Posterior vena cava (tissue), 2 donors: Measurements from ENCODE around the gene GSTP1. TPM values are rescaled to one million over a fixed set of nuclear protein-coding genes. Genes with fewer than 3 reads are reported as not detected.
A peak's percentile ranks its signal among the peaks of the same experiment; 100 is the strongest.
"Not testable (repeated sequence)": the region's sequence is repeated elsewhere in the genome, so short reads cannot be mapped to it uniquely, and the experiment has no call there.

Source experiments
- DNase-seq: peaks from one replicate; pipeline ENCODE4 v3.0.0-alpha.2; 2020; ENCODE audit warnings: low spot score
- intact Hi-C, 2 donors: fragments of 100-400 bp; cut with DNase I; formaldehyde crosslinking; loops; one replicate each; pipeline versions ENCODE4 v1.14.1 to v1.14.2; 2022 to 2023
- total RNA-seq, 2 donors: library from RNA; stranded (reverse); fragmentation: NEBNext Ultra II Directional; extraction: Animal tissue kit (Norgen Biotek cat#: 25700); gene quantifications; one replicate each; pipeline ENCODE4 v1.2.1, GENCODE V29; 2021
- donor health status: DM: yes; HTN: yes; CAD: no.
- donor health status: DM: yes; HTN: yes; CAD: no.

GSTP1 gene
- total RNA-seq, 2 donors from 2014 or later, result 338 to 370 TPM

DNA sequence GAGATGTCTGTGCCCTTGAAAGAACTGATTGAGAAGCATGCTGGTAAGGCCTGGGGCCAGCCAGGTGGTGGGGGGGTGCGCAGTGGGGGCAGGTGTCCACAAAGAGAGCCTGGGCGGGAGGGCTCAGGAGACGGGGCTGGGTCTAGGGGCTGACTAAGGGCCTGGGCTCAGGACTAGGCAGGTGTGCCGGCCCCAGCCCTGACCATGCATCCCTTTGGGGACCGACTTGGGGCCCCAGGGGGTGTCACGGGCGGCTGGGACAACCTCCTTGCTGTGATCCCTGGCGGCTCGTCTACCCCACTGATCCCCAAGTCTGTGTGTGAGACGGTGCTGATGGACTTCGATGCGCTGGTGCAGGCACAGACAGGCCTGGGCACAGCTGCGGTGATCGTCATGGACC lies 27.6 kb downstream of the GSTP1 start:
- intact Hi-C loops, result loop anchor here in 1 of 2 donors (2.0 kb wide), 1 partner anchor 72 kb away; no protein-coding TSS in a partner anchor
- peak; percentile 78 for DNase-seq

DNA sequence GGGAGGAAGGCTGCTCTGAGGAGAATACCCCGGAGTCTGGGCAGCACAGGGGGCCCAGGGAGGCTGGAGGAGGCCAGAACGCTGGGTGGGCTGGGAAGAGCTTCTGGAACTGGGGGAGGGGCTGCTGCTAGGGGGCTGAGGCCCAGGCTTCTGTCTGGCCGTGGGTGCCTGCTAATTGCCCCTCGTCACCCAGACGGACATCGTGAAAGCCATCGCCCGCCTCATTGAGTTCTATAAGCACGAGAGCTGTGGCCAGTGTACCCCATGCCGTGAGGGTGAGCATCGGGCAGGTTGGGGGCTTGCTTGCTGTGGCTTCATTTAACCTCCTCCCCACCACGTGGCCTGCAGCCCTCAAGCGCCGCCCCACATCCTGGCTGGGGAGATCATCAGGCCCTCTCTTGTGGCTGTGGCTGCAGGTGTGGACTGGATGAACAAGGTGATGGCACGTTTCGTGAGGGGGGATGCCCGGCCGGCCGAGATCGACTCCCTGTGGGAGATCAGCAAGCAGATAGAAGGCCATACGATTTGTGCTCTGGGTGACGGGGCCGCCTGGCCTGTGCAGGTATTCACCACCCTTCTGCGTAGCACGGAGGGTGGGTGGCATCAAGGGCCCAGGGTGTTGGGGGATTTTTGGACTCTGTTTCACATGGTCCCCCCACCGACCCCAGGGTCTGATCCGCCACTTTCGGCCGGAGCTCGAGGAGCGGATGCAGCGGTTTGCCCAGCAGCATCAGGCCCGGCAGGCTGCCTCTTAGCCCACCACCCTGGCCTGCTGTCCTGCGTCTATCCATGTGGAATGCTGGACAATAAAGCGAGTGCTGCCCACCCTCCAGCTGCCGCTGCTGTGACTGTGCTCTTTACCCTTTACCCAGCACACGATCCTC lies 28.3 kb downstream of the GSTP1 start:
- intact Hi-C loops, result loop anchor here in 1 of 2 donors (2.0 kb wide), 1 partner anchor 71 kb away; no protein-coding TSS in a partner anchor
- DNase-seq, result peak; percentile 80

DNA sequence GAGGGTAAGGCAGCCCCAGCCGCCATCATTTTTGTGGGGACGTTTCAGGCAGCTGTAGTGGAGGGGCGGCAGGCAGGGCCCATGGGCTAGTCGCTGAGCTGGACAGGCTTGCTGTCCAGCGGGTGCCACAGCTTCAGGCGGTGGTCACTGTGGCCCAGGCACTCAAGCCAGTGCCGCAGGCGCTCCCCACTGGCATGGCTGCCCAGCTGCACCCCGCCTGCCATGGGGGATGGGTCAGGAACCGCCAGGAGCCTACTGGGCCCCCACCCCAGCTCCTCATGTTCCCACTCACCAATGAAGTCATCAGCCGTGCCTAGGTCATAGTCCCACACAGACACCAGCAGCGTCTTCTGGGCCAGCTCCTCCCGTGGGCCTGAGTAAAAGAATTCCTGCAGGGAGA lies 29.1 kb downstream of the GSTP1 start:
- peak; percentile 73 for DNase-seq

DNA sequence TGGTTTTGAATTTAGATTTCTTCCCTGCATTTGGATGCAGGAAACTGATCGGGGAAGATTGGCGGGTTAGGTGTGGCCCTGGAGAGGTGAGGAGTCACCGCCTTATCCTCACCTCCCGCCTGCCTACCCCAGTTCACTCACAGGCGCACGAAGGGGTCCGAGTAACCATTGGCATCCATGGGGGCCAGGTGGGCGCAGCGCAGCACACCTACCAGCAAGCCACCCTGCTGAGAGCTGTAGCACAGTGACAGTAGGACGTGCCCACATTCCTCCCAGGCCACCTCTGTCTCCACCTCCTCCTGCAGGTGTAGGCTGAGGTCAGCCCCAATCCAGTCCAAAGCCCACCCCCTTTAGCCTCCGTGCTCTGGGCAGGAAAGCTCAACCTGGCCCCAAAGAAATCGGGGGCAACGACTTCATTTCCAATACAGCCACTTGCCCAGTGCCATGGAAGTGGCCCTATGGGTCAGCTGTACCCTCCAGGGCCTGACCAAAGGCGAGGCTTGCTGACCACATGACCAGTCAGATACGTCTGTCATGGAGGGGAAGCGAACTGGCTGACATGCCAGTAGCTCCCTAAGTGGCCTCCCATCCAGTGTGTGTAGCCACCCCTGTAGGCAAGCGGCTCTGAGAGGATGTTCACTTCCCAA lies 29.8 kb downstream of the GSTP1 start:
- intact Hi-C loops, result no loop called here
- DNase-seq, result peak; percentile 80

More for the DNA sequence above, 29.1 kb downstream of the GSTP1 start:
- intact Hi-C loops, result no loop called here

DNA sequence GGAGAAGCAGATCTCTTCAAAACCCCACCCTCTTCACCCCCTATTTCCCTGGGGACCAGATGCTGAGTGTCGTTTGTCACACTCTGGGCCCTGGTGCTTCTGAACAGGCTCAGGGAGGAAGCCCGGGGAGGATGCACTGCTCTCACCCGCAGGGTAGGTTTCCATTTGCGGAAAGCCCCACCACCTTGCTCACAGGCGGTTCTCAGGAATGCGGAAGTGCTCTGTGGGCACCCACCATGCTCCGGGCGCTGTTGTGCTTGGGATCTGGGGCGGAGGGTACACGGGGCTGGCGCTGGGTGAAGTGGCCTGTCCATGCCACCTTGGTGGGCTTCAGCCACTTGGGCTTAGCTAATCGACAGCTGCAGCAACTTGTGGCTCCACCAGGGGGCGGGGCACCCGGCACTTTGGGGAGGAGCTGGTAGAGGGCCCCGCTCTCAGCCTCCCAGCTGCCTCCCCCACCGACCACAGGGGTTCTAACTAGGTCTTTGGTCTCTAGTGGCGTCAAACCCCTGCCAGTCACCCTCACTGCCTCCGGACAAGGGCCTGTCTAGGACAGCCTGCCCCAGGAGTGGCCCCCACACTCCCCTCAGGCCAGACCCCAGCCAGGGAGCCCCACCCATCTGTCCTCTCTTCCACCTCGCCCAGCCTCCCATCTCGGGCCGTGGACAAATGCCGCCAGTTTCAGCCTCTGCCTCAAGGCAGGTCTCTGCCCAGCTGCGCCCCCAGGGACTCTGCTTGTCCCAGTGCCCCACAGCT lies 30.5 kb downstream of the GSTP1 start:
- intact Hi-C loops, result no loop called here
- DNase-seq, result peak; percentile 88

DNA sequence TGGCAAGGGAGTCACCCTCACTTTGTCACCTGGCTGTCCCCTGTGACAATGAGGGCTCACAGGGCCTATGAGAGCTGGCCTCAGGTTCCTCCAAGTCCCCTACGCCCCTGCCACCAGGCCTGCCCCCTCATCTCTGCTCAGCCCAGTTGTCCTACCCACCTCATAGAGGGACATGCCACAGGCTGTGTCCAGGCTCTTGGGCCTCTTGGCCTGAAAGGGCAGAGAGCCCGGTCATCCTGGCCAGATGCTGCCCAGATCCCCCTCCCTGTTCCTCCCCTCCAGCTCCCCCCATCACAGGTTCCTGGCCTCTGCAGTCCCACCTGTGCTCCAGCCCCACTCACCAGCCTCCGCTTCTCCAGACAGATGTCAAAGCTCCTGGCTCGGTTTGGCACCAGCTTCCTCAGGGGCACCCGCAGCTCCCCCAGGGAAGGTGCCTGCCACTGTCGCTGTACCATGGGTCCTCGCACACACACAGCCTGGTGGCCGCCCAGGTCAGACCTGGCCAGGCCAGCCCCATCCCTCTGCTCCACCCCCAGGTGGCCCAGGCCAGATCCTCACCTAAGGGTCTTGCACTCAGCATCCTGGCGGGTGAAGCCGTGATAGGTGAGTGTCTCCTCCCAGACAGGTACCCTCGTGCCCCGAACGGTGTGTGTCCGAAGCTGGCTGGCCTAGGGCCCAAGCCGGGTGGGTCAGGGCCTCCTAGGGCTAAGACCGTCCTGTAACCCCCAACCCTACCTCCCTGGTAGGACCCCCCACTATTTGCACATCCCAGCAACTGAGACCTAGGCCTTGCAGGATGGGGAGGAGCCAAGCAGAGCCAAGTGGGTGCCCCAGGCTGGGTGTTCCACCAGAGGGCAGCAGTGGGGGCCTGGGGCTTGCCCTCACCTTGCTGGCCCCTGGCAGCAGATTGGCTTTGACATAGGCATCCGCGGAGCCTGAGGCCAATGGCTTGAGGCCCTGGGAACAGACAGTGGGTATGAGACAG lies 31.4 kb downstream of the GSTP1 start:
- peak; percentile 76 for DNase-seq
- intact Hi-C loops, result no loop called here

DNA sequence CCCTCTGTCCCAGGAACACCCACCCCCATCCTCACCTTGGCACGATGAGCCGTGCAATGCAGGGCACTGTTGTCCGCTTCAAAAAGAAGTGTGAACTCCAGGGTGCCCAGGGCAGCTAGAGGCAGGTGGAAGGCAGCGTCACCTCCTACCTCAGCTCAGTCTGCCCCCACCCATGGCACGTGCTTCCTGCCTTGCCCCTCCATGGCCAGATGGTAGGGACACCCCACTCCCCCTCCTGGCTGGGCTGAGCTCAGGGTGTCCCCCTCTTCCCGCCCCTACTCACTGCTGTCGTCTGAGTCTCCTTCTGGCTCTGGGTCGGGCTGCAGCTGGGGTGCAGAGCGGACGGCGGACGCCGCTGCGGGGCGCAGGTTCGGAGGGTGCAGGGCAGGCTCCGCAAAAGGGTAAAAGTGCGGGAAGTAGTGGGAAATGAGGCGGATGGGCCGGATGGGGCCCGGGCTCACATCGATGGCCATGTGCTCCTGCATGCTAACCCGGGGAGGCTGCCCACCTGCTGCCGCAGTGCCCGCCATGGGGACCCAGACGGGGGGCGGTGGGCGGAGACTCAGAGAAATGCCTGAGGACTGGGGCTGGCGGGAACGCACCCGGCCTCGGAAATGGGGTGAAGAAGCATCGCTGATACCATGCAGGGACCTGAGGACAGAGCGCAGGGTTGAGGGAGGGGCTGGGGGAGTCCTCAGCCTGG lies 32.3 kb downstream of the GSTP1 start:
- intact Hi-C loops, result no loop called here
- peak; percentile 69 for DNase-seq

DNA sequence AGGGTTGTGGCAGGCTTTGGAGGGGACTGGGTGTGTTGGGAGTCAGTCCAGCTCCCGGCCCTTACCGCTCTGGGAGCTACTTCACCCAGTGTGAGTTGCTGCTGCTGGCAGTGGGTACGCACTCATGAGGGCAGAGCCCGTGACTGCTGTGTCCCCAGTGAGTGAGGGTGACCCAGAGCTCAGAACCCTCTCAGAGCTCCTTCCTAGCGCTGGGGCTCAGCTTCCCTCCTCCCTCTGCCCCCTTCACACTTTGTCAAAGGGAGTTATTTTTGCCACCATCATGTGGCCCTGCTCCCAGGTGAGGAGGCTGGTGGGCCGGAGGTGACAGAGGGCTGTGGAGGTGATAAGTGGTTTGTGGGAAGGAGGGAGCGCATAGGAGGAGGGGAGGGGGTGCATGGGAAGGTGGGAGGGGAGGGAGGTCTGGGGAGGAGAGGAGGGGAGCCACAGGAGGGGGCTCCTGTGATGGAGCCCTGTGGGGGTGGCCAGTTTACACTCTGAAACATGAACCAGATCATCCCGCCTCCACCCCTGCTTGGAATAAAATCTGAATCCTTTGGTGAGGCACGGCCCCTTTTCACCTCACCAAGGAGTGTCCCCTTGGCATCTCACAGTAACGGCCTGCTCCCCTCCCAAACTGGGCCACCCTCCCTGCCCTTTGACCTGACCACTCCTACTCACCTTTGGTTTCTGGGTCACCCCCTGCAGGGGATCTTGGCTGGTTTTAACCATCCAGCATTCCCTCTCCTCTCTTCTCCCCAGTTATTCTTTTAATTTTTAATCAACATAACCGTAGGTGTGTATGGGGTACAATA lies 33.0 kb downstream of the GSTP1 start:
- intact Hi-C loops, result no loop called here
- no peak for DNase-seq

DNA sequence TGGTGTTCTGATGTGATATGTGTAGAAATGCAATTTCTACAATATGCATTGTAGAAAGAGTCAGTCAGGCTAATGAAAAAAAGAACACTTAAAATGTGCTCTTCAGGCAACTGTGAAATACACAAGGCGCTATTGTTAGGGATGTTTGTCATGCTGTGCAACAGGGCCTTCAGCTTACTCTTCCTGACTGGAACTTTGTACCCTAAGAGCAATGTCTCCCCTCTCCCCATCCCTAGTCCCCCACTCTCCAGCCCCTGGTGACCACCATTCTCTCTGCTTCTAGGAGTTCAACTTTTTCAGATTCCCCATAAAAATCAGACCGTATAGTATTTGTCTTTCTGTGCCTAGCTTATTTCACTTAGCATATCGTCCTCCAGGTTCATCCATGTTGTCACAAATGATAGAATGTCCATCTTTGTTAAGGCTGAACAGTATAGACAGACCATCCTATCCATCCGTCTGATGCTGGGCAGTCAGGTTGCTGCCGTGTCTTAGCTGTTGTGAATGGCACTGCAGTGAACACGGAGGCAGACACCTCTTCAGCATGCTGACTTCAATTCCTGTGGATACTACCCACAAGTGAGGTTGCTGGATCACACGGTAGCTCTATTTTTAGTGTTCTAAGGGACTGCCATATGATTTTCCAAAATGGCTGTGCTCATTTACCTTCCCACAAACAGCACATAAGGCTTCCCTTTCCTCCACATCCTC lies 33.8 kb downstream of the GSTP1 start:
- intact Hi-C loops, result no loop called here
- DNase-seq, result no peak

DNA sequence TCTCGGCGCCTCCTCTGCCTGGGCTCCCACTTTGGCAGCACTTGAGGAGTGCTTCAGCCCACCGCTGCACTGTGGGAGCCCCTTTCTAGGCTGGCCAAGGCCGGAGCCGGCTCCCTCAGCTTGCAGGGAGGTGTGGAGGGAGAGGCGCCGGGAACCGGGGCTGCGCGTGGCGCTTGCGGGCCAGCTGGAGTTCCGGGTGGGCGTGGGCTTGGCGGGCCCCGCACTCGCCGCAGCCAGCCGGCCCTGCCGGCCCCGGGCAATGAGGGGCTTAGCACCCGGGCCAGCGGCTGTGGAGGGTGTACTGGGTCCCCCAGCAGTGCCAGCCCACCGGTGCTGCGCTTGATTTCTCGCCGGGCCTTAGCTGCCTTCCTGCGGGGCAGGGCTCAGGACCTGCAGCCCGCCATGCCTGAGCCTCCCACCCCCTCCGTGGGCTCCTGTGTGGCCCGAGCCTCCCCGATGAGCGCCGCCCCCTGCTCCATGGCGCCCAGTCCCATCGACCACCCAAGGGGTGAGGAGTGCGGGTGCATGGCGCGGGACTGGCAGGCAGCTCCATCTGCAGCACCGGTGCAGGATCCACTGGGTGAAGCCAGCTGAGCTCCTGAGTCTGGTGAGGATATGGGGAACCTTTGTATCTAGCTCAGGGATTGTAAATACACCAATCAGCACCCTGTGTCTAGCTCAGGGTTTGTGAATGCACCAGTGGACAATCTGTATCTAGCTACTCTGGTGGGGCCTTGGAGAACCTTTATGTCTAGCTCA lies 35.5 kb downstream of the GSTP1 start:
- intact Hi-C loops, result not testable (repeated sequence)
- DNase-seq, result peak; percentile 62

DNA sequence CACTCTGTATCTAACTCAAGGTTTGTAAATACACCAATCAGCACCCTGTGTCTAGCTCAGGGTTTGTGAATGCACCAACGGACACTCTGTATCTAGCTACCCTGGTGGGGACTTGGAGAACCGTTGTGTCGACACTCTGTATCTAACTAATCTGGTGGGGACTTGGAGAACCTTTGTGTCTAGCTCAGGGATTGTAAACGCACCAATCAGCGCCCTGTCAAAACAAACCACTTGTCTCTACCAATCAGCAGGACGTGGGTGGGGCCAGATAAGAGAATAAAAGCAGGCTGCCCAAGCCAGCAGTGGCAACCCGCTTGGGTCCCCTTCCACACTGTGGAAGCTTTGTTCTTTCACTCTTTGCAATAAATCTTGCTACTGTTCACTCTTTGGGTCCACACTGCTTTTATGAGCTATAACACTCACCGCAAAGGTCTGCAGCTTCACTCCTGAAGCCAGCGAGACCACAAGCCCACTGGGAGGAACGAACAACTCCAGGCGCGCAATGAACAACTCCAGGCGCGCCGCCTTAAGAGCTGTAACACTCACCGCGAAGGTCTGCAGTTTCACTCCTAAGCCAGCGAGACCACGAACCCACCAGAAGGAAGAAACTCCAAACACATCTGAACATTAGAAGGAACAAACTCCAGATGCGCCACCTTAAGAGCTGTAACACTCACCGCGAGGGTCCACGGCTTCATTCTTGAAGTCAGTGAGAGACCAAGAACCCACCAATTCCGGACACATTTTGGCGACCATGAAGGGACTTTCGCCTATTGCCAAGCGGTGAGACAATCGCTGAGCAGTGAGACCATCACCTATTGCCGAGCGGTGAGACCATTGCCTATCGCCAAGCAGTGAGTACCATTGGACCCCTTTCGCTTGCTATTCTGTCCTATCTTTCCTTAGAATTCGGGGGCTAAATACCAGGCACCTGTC lies 36.3 kb downstream of the GSTP1 start:
- peak; percentile 34 for DNase-seq
- intact Hi-C loops, result not testable (repeated sequence)

DNA sequence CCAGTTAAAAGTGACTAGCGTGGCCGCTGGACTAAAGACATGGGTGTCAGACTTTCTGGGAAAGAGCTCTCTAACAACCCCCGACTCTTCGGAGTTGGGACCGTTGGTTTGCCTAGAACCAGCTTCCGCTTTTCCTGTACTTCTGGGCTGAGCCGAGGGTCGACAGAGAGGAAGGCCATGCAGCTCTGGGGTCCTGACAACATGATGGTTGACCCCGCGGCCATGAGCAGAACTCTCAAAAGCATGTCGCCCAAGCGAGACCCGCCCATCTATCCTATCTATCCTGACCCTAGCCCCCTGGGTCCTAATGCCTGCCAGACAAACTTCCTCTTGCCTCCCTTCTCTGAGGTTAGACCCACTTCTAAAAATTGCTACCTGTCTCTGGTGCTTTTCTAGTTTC lies 37.0 kb downstream of the GSTP1 start:
- intact Hi-C loops, result not testable (repeated sequence)

DNA sequence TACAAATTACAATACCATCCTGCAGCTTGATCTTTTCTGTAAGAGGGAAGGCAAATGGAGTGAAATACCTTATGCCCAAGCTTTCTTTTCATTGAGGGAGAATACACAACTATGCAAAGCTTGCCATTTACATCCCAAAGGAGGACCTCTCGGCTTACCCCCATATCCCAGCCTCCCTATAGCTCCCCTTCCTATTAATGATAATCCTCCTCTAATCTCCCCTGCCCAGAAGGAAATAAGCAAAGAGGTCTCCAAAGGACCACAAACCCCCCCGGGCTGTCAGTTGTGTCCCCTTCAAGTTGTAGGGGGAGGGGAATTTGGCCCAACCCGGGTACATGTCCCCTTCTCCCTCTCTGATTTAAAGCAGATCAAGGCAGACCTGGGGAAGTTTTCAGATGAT lies 38.3 kb downstream of the GSTP1 start:
- intact Hi-C loops, DNase-seq: not testable (repeated sequence)

More for the DNA sequence above, 37.0 kb downstream of the GSTP1 start:
- peak; percentile 60 for DNase-seq

DNA sequence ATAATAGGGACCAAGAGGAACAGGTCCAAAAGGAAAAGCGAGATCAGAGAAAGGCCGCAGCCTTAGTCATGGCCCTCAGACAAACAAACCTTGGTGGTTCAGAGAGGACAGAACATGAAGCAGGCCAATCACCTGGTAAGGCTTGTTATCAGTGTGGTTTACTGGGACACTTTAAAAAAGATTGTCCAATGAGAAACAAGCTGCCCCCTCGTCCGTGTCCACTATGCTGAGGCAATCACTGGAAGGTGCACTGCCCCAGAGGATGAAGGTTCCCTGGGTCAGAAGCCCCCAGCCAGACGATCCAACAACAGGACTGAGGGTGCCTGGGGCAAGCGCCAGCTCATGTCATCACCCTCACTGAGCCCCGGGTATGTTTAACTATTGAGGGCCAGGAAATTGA lies 39.3 kb downstream of the GSTP1 start:
- DNase-seq, intact Hi-C loops: not testable (repeated sequence)

DNA sequence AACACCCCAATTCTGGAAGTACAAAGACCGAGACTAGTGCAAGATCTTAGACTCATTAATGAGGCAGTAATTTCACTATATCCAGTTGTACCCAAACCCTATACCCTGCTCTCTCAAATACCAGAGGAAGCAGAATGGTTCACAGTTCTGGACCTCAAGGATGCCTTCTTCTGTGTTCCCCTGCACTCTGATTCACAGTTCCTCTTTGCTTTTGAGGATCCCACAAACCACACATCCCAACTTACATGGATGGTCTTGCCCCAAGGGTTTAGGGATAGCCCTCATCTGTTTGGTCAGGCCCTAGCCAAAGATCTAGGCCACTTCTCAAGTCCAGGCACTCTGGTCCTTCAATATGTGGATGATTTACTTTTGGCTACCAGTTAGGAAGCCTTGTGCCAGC lies 40.2 kb downstream of the GSTP1 start:
- DNase-seq, intact Hi-C loops: not testable (repeated sequence)
